C1 segment of cervical spinal cord (tissue), 14 donors: ENCODE measurements around the gene FIZ1.

Experiments
- DNase-seq, 14 donors: peaks; one replicate each; lab custom pipeline; 2025; lab: John Stamatoyannopoulos, UW

Gene FIZ1, protein sequence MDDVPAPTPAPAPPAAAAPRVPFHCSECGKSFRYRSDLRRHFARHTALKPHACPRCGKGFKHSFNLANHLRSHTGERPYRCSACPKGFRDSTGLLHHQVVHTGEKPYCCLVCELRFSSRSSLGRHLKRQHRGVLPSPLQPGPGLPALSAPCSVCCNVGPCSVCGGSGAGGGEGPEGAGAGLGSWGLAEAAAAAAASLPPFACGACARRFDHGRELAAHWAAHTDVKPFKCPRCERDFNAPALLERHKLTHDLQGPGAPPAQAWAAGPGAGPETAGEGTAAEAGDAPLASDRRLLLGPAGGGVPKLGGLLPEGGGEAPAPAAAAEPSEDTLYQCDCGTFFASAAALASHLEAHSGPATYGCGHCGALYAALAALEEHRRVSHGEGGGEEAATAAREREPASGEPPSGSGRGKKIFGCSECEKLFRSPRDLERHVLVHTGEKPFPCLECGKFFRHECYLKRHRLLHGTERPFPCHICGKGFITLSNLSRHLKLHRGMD

DNA sequence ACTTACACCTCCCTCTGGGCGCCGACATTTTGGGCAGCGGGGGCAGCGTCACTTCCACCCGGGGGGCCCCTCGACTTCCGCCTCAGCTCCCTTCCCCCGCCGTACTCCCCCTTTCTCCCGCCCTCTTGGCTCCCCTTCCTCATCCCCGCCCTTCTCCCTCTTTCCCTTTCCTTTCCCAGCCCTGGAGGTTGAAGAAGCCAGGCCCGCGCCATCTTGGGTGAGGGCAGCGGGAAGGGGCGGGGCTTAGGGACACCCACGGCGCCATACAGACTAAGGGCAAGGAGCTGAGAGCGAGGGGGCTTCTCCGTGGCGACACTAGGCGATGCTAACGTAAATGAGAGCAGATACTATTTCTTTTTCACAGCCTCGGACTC is at the start of gene FIZ1:
Gene FIZ1 (minus strand): TSS at position 50 of the 374 bp plus-strand sequence. CDS start 1,652 bp downstream, outside the sequence.
- peak; percentile 87 to 99 (median 98) for DNase-seq

DNA sequence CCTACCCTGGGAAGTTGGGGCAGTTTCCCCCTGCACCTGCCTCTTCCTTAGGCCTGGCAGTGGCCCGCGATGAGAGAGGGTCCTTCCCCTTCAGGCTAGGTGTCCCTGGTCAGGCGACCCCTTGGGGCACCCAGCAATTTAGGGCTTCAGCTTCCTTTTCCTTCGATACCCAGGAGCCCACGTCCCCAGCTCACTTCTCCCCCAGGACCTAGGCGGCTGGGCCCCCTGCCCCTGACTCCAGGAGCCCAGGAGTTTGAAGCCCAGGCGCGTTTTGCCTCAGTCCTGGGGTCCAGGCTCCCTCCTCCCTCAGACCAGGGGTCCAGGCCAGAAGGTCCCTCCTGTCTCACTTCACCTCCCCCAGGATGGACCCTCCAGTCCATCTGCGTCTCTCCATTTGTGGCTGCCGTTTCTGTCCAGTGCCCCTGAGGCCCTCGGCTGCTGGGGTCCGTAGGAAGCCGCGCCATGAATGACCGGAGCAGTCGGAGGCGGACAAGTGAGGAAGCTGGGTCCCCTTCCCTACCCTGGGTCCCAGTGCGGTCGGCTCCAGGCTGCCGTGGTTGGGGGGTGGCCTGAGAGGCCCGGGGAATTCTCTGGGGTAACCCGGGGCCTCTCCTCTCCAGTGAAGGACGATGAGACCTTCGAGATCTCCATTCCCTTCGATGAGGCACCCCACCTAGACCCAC is 49.4 kb upstream of the FIZ1 start:
- no peak for DNase-seq

DNA sequence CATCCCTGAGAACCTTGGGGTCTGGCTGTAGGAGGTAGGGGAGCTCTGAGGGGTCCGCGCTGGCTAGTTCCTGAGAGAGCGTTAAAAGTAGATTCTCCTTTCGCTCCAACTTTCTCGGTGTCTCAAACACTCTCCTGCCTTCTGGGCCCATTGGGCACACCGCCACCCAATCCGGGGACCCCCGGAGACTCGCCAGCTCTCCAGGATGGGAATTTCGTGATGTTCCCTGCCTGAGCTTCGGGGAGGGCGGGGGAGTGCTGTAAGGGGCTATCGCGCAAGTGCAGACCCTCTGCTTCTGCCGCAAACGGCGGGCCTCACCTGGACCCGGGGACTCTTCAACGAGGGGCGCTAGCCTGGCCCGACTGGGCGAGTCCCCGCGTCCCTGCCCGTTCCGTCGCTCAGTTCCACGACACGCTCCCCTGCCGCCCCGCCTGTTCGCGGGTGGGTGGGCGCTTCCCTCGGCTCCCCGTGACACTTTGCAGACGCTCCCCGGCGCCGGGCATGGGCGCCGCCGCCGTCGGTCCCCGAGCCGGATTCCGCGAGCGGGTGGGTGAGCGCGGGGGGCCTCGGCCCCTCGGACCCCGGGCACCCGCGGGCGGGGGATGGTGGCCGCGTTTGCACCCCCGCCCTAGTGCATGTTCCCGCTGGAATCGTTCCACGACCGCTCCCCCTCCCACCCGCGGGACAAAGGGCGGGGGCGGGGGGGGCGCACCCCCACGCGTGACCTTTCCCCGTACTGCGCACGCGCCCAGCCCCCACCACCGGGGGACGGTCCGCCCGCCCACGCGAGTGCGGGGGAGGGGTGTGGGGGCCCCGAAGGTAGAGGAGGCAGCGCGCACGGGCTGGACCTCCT is 48.6 kb upstream of the FIZ1 start, which contains the start of gene CCDC106:
Gene CCDC106 (plus strand): TSS at position 481 of the 853 bp plus-strand sequence. CDS start 835 bp downstream, outside the sequence.
- peak in 13 of 14 donors; percentile 53 to 89 (median 76) for DNase-seq

DNA sequence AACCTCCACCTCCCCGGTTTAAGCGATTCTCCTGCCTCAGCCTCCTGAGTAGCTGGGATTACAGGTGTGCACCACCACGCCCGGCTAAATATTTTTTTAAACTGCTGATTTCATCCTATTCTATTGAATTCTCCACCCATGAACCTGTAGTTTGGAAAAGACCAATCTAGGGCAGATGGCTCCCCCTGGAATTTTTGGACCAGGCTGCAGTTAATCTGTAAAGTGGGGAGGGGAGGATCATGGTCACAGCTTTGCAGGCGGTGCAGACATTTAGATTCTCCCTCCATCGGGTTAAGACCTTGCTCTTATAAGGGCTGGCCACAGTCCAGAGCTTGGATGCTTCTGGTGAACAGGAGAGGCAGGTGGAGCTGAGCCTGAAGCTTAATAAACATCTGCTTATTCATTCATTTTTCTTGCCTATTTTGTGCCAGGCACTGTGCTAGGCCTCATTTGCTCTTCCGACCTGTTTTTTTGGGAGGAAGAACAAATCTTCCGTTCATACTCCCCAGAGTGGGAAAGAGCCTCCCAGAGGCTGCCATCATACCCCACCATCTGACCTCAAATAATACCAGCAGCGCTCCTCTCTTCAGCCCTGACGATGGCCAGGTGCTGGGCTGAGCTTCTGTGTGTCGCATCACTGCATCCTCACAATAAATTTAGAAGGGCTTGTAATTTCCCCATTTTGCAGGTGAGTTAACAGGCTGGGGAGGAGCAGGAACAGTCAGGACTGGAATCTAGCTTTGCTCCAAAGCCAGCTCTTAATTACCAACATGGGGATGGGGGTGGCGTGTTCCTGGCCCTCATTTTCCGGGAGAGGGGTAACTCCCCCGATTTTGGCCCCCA is 47.8 kb upstream of the FIZ1 start:
- DNase-seq: peak in 1 of 14 donors; percentile 41

DNA sequence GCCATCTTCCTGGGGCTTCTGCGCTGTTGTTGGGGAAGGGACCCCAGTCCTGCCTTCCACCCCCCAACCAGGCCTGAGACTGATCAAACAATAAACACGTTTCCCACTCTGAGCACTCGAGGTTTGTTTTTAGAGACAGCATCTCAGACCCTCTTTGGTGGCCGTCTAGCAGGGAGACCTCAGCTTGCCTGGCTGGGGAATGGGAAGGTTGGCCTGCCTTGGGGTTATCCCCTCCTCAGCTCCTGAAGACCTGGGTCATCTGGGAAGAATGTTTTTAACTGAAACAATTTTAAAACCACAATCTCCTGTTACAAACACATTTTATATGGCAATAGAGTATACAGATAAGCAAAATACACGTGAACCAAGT is 46.2 kb upstream of the FIZ1 start:
- no peak for DNase-seq

DNA sequence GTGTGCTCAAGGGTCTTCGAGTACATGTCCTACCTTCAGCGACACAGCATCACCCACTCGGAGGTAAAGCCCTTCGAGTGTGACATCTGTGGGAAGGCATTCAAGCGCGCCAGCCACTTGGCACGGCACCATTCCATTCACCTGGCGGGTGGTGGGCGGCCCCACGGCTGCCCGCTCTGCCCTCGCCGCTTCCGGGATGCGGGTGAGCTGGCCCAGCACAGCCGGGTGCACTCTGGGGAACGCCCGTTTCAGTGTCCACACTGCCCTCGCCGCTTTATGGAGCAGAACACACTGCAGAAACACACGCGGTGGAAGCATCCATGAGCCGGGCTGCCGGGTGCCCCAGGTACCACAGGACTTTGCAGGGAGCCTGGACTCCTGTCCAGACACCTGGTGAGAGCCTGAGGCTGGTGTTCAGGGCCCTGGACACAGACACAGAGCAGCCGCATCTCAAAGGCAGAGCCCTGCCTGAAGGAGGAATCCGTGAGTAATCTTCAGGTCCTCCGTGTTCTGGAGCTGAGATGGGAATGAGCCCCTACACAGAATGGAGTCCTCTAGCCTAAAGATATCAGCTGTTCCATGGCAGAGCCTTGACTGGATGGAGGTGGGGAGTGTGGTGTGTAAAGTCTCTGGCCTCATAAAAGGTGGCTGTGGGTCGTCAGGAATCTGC is 45.7 kb upstream of the FIZ1 start:
- no peak for DNase-seq

DNA sequence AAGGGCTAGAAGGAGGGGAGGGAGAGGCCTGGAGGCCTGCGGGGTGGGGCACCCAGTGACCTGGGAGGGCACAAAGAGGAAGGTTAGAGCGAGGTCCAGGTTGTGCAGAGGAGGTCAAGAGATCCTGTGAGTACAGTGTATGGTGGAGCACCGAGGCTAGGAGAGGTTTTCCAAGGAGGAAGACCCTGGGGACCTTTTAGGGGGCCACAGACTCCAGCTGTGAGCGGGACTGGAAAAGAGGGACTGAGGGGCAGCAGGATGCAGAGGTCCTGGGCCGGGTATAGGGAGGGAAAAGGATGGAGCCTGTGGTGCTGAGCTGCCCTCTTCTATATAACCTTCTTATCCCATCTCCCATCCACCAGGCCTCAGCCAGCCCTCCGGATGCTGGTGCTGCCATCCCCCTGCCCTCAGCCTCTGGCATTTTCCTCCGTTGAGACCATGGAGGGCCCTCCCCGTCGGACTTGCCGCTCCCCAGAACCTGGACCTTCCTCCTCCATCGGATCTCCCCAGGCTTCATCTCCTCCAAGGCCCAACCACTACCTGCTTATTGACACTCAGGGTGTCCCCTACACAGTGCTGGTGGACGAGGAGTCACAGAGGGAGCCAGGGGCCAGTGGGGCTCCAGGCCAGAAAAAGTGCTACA is 45.0 kb upstream of the FIZ1 start:
- DNase-seq: no peak

DNA sequence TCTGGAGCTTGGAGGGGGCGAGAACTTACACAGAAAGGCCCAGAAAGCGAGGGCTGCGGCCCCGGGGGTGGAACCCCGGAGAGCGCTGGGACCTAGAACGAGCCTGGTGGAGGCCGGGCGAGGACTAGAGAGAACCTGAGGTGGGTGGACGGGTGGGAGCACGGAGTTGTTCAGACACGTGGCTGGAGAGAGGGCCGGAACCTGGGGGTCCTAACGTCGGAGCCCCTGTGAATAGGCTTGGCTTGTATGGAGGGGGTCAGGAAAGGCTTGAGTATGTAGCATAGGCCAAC is 44.5 kb upstream of the FIZ1 start:
- DNase-seq: no peak

DNA sequence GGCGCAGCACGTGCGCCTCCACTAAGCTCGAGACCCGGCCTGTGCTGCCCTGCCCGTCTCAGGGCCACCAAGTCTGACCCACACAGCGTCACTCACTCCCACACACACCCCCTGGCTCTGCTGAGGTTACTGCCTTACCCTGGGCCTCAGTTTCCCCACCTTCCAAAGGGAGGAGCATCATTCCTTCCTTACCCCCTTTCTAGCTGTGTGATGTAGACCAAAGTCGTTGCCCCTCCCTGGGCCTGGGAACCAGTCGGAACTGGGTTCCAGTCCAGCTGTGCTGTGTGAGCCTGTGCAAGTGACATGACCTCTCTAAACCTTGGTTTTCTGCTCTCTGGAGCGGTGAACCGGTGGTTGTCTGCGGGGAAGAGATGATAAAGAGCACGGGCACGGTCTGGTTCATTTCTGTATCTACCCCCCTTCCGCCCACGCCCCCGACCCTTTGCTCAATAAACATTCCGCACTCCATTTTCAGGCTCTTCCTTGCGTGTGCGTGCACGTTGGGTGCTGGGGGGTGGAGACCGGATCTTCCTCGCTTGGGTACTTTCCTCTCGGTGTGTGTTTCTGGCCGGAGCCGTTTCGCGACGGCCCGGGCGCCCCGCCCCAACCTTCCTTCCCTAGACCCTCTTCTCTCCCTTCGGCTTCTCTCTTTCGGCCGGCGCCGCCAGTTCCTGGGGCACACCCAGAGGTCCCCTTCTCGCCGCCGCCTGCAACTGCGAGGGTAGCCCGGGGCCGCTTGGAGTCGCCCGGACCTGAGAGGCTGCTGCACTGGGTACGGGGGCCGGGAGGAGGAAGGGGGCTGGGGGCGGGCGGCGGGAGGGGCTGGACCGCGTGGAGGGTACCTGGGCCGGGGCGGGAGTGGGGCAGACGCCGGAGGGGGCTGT is 43.9 kb upstream of the FIZ1 start, which contains the start of gene ZNF581:
Gene ZNF581 (plus strand): TSS at position 647 of the 884 bp plus-strand sequence. CDS start 923 bp downstream, outside the sequence.
- peak in 13 of 14 donors; percentile 18 to 78 (median 56) for DNase-seq

DNA sequence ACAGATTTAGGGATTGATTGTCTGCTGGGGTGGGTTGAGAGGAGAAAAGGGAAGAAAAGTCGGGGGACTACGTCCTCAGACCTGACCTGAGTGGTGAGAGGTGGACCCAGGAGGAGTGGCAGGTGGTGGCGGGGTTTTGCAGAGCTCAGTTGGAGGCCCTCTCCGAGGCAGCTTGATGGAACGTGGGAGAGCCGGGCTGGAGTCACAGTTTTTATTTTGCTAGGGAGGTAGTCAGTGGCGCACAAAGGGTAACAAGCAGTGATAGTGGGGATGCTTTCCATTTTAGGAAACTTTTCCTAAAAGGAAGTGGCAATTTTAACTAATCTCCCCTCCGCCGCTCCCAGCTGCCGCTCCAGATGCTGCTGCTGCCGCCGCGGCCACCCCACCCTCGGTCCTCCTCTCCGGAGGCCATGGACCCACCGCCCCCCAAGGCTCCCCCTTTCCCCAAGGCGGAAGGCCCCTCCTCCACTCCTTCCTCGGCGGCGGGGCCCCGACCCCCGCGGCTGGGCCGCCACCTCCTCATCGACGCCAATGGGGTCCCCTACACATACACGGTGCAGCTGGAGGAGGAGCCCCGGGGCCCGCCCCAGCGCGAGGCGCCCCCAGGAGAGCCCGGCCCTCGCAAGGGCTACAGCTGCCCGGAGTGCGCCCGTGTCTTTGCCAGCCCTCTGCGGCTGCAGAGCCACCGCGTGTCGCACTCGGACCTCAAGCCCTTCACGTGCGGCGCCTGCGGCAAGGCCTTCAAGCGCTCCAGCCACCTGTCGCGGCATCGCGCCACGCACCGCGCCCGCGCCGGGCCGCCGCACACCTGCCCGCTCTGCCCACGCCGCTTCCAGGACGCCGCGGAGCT is 43.1 kb upstream of the FIZ1 start:
- peak in 2 of 14 donors; percentile 26 to 30 for DNase-seq

DNA sequence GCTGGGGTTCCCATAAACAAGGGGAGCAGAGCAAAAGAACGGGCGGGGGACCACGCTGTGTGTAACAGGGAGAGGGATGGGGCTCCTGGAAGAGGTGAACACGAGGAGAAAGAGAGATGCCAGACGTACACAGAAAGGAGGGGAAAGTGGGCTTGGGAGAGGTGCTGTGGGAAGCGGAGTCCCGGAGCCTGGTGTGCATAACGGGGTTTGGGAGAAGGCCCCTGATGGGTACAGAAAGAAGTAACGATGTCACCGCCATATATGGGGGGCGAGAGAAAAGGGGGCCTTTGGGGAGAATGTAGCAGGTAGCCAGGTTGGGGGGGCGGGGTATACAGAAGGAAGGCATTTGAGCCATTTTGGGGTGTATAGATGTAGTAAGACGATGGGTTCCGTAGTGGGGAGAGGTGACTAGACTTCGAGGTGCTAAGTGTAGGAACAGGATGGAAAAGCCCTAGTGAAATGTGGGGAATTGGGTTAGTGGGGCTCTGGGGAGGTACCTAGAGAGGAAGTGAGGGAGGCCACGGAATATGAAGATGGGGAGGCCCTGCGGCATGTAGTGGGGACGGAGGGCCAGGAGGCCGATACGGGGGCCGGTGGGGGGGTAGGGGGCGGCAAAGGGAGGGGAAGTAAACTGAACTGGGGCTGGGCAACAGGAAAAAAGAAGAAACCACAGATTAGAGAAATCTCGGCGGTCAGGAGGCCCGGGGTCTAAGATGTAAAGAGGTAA is 42.3 kb upstream of the FIZ1 start:
- peak in 2 of 14 donors; percentile 52 to 65 for DNase-seq

DNA sequence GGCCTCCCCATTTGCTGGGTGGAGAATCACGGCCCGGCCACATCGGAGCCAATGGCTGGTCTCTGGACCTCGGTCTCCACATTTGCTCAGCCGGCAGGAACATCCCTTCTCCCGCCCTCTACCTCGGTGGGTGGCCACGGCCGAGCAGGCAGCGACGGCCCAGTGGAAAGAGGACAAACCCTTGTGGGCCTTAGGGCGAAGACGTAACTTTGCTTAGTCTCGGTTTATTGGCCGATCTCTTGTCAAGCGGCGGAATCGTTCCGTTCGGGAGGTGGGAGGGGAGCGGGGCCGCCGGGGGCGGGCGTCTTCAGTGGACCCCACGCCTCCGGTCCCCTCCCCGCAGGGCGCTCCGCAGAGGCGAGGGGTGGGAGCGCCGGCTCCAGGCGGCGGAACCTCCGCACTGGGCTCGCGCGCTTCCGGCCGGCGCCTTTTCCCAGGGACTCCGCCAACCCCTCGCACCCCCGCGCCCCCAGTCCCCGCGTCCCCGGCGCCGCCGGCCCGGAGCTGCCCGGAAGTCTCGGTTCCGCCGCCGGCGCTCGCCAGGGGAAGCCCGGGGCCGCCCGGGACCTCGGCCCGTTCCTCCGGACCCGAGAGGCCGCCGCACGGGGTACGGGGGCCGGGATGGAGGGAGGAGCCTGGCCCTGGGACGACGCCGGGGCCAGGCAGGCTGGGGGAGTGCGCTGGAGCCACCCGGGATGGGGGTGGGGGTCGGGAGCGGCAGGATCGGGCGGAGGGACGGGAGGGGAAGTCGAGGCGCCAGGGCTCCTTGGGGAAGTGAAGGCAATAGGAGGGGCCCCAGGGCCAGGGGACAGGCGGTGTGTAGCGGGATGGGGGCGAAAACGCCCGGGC is 41.5 kb upstream of the FIZ1 start, which contains the start of gene ZNF580:
Gene ZNF580 (plus strand): TSS at position 426 of the 849 bp plus-strand sequence. CDS start 1,507 bp downstream, outside the sequence.
- DNase-seq: peak in 13 of 14 donors; percentile 49 to 89 (median 71)

DNA sequence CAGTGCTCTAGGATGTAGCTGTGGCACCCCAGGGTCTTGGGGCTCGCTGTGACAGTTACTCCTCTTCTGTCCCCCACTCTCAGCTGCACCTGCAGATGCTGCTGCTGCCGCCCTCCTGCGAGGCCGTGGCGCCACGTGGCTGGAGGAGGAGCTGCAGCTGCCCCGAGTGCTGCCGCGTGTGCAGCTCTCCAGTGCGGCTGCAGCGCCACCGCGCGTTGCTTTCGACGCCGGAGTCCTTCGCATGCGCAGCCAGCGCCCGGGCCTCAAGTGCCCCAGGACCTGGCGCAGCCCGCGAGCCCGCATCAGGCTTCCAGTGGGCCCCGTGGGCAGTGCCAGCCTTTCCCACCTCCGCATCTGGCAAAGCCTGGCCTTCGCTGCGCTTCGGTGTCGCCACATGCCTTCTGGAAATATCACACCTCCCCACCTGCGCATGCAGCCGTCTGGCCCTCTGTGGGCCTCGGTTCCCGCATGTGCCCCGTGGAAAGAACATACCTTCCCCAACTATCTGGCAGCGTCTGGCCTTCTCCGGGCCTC is 40.8 kb upstream of the FIZ1 start:
- DNase-seq: peak in 10 of 14 donors; percentile 19 to 62 (median 50)

DNA sequence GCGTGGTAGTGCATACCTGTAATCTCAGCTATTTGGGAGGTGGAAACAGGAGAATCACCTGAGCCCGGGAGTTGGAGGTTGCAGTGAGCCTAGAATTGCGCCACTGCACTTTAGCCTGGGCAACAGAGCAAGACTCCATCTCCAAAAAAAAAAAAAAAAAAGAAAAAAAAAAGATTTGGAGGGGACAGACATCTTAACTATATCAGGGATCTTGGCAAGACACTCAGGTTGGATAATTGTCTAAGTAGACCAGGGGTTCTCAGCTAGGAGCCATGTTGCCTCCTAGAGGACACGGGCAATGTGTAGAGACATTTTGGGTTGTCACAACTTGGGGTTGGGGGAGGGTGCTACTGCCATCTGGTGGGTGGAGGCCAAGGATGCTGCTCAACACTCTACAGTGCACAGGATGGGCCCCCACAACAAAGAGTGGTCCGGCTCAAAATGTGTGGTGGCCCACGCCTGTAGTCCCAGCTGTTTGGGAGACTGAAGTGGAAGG is 39.6 kb upstream of the FIZ1 start:
- DNase-seq: no peak

DNA sequence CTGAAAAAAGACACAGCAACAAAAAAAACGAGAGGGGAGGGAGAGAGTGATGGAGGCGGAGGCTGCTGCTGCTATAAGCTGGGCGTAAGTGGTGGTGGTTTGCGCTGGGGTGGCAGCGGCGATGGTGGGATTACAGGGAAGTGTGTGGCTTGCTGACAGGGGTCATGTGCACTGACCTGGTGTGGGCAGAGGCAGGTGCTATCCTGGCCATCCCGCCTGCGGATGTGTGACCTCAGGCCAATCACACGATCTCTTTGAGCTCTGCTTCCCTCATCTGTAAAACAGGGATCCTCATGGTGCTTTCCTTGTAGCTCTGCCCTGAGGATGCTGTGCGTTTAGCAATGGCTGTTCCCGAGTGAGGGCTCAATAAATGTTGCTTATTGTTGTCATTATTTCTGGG is 38.2 kb upstream of the FIZ1 start:
- DNase-seq: no peak
